SU-DHL-6 (cell line): ENCODE results near the gene ADCYAP1R1.

ENCODE experiments used
- H2AFZ ChIP-seq: fragments of 200-600 bp; sonication (generic); 2 replicates; pipeline ENCODE4 v1.6.1; 2014; ENCODE audit warnings: low read depth, mild to moderate bottlenecking, moderate library complexity, mixed read lengths, antibody characterized with exemption, low read length; ENCODE audit not compliant: severe bottlenecking
- H3F3A ChIP-seq: fragments of 200-600 bp; shearing (Covaris generic); 2 replicates; pipeline ENCODE4 v1.6.0; 2016; ENCODE audit warnings: antibody characterized with exemption, mild to moderate bottlenecking; ENCODE audit not compliant: insufficient read depth
- H3K27ac ChIP-seq: fragments of 200-600 bp; sonication (generic); 2 replicates; pipeline ENCODE4 v1.5.1; 2016; ENCODE audit warnings: low read depth, mild to moderate bottlenecking, low read length, moderate library complexity, mixed read lengths
- H3K27me3 ChIP-seq: fragments of 200-600 bp; sonication (generic), shearing (Covaris generic); 2 replicates; pipeline ENCODE4 v1.6.0; 2014; ENCODE audit warnings: mild to moderate bottlenecking, low read length
- H3K36me3 ChIP-seq: fragments of 200-600 bp; sonication (generic); 2 replicates; pipeline ENCODE4 v1.6.1; 2014; ENCODE audit warnings: mild to moderate bottlenecking, low read length, mixed read lengths
- H3K4me2 ChIP-seq: fragments of 300-600, 200-600 bp; shearing (Covaris generic), sonication (generic); 2 replicates; pipeline ENCODE4 v1.6.0; 2014; ENCODE audit warnings: low read length, low read depth, mild to moderate bottlenecking; ENCODE audit not compliant: poor library complexity, severe bottlenecking
- H3K4me3 ChIP-seq: fragments of 200-600 bp; sonication (generic); 2 replicates; pipeline ENCODE4 v1.5.1; 2014; ENCODE audit warnings: antibody characterized with exemption, low read length, mild to moderate bottlenecking, mixed read lengths; ENCODE audit not compliant: insufficient read depth, poor library complexity, severe bottlenecking
- H3K79me2 ChIP-seq: fragments of 200-600 bp; sonication (generic); 2 replicates; pipeline ENCODE4 v1.6.1; 2014; ENCODE audit warnings: mild to moderate bottlenecking, low read length, moderate library complexity; ENCODE audit not compliant: insufficient read depth
- H3K9ac ChIP-seq: fragments of 200-600 bp; sonication (generic); 2 replicates; pipeline ENCODE4 v1.7.0; 2014; ENCODE audit warnings: mild to moderate bottlenecking, low read length
- H3K9me2 ChIP-seq: fragments of 200-600 bp; sonication (generic); replicated peaks from 2 replicates; pipeline ENCODE4 v1.6.1; 2014; ENCODE audit warnings: low read length; ENCODE audit not compliant: insufficient read depth
- H3K9me3 ChIP-seq: fragments of 200-600 bp; sonication (generic); 2 replicates; pipeline ENCODE4 v1.6.1; 2014; ENCODE audit warnings: low read length, mixed read lengths; ENCODE audit not compliant: insufficient read depth
- H4K20me1 ChIP-seq: fragments of 200-600 bp; sonication (generic); 2 replicates; pipeline ENCODE4 v1.6.1; 2014; ENCODE audit warnings: low read depth, mild to moderate bottlenecking, antibody characterized with exemption, low read length, moderate library complexity, mixed read lengths
- CTCF ChIP-seq: fragments of 200-600 bp; sonication (generic); IDR thresholded peaks from one replicate; pipeline ENCODE4 v1.5.1; 2017; ENCODE audit warnings: antibody characterized with exemption, mild to moderate bottlenecking, low read length, moderate library complexity; ENCODE audit not compliant: insufficient read depth, poor library complexity, severe bottlenecking
- EZH2phosphoT487 ChIP-seq: fragments of 200-600 bp; sonication (generic), shearing (Covaris generic); conservative IDR thresholded peaks from 2 replicates; pipeline ENCODE4 v1.6.1; 2018; ENCODE audit warnings: mild to moderate bottlenecking, antibody characterized with exemption, low read length, moderate library complexity, mixed read lengths

Gene ADCYAP1R1

GRCh38 chr7:31129067-31129466 lies 77.0 kb downstream of the ADCYAP1R1 start:
- Histone ChIP-seq H3K4me3 (no peak overlapping the region), H3K79me2 (no peaks in the 10 kb centered on the region), H3K4me2 (no peak overlapping the region), H3K9ac (no peak overlapping the region), H4K20me1 (no peaks in the 10 kb centered on the region), H3K36me3 (no peaks in the 10 kb centered on the region), H3K27me3 (no peaks in the 10 kb centered on the region), H3K9me3 (no peaks in the 10 kb centered on the region), H3K27ac (no peak overlapping the region), H3F3A (no peaks in the 10 kb centered on the region), H3K9me2 (no peaks in the 10 kb centered on the region), H2AFZ (no peak overlapping the region)
- TF ChIP-seq CTCF: no peak
- TF ChIP-seq EZH2phosphoT487: no peak

- no peaks in the 10 kb centered on the region for H4K20me1 ChIP-seq
- H3K9me2 ChIP-seq: no peaks in the 10 kb centered on the region
- no peak overlapping the region for H3K9ac ChIP-seq
- no peak overlapping the region for H3K27ac ChIP-seq
- H3K79me2 ChIP-seq: no peaks in the 10 kb centered on the region
- H3F3A ChIP-seq: no peaks in the 10 kb centered on the region
- no peak overlapping the region for H2AFZ ChIP-seq
- no peaks in the 10 kb centered on the region for H3K36me3 ChIP-seq
- no peak for TF ChIP-seq CTCF
- no peak for TF ChIP-seq EZH2phosphoT487
- H3K9me3 ChIP-seq: no peaks in the 10 kb centered on the region
- no peaks in the 10 kb centered on the region for H3K27me3 ChIP-seq
- no peak overlapping the region for H3K4me3 ChIP-seq
- H3K4me2 ChIP-seq: no peak overlapping the region
Measured at GRCh38 chr7:31133497-31133896, 81.4 kb downstream of the ADCYAP1R1 start.

- no peak overlapping the region for H3K4me3 ChIP-seq
- H3K79me2 ChIP-seq: no peaks in the 10 kb centered on the region
- TF ChIP-seq CTCF: peak; percentile 83
- TF ChIP-seq EZH2phosphoT487: no peak
- H3K9ac ChIP-seq: no peak overlapping the region
- H3K9me2 ChIP-seq: no peaks in the 10 kb centered on the region
- no peaks in the 10 kb centered on the region for H3K27me3 ChIP-seq
- H3K27ac ChIP-seq: no peak overlapping the region
- H3K9me3 ChIP-seq: no peaks in the 10 kb centered on the region
- H3K36me3 ChIP-seq: no peaks in the 10 kb centered on the region
- no peaks in the 10 kb centered on the region for H4K20me1 ChIP-seq
- H3F3A ChIP-seq: no peaks in the 10 kb centered on the region
- no peak overlapping the region for H2AFZ ChIP-seq
- H3K4me2 ChIP-seq: no peak overlapping the region
Measured at GRCh38 chr7:31134246-31135188, 82.4 kb downstream of the ADCYAP1R1 start.
